Chondrocyte (in vitro differentiated cells): ENCODE results near the gene YTHDF1. TPM values are rescaled to one million over a fixed set of nuclear protein-coding genes. Genes with fewer than 3 reads are reported as not detected.

Experiments
- DNase-seq: peaks from one replicate; pipeline ENCODE4 v3.0.0; 2021; ENCODE audit warnings: mixed read lengths, low spot score
- H3K27ac Mint-ChIP-seq: one replicate; pipeline ENCODE4 v1.8.0; 2021; ENCODE audit warnings: mild to moderate bottlenecking, moderate library complexity, mixed read lengths; ENCODE audit not compliant: unreplicated experiment
- H3K27me3 Mint-ChIP-seq: 2 replicates; pipeline ENCODE4 v1.8.0; 2021; ENCODE audit warnings: low read depth, mixed read lengths
- H3K36me3 Mint-ChIP-seq: 2 replicates; pipeline ENCODE4 v1.8.0; 2021; ENCODE audit warnings: low read depth, mixed read lengths
- H3K4me1 Mint-ChIP-seq: 2 replicates; pipeline ENCODE4 v1.8.0; 2021; ENCODE audit warnings: low read depth, mild to moderate bottlenecking, mixed read lengths
- H3K4me3 Mint-ChIP-seq: one replicate; pipeline ENCODE4 v1.8.0; 2021; ENCODE audit warnings: mild to moderate bottlenecking, moderate library complexity, mixed read lengths; ENCODE audit not compliant: unreplicated experiment
- H3K9me3 Mint-ChIP-seq: 2 replicates; pipeline ENCODE4 v1.8.0; 2021; ENCODE audit warnings: low read depth, mixed read lengths
- CTCF ChIP-seq: fragments of 200-600 bp; sonication (generic); IDR thresholded peaks from 2 replicates; pipeline ENCODE4 v1.5.0; 2021; ENCODE audit warnings: antibody characterized with exemption, mild to moderate bottlenecking, moderate library complexity
- total RNA-seq: library from RNA; stranded (reverse); gene quantifications from 3 replicates; pipeline ENCODE4 v1.2.1, GENCODE V29; 2021

YTHDF1 gene
- total RNA-seq, 1 donor from 2014 or later = 39.1 TPM

GRCh38 chr20:63165356-63166192 is 50.4 kb downstream of the YTHDF1 start:
- H3K27ac Mint-ChIP-seq = no peak overlapping the region
- no peaks in the 10 kb centered on the region for H3K36me3 Mint-ChIP-seq
- no peak overlapping the region for H3K4me3 Mint-ChIP-seq
- DNase-seq = peak; percentile 84
- peaks cover 41% of the 10 kb centered on the region for H3K27me3 Mint-ChIP-seq
- H3K4me1 Mint-ChIP-seq = no peaks in the 10 kb centered on the region
- no peak for TF ChIP-seq CTCF
- no peaks in the 10 kb centered on the region for H3K9me3 Mint-ChIP-seq

GRCh38 chr20:63164484-63165355 is 51.2 kb downstream of the YTHDF1 start:
- Mint-ChIP-seq H3K27me3 (peaks cover 34% of the 10 kb centered on the region), H3K36me3 (no peaks in the 10 kb centered on the region), H3K4me3 (no peak overlapping the region), H3K9me3 (no peaks in the 10 kb centered on the region), H3K4me1 (no peaks in the 10 kb centered on the region), H3K27ac (no peak overlapping the region)
- DNase-seq = peak; percentile 77
- no peak for TF ChIP-seq CTCF

- Mint-ChIP-seq H3K4me1 (no peaks in the 10 kb centered on the region), H3K4me3 (no peak overlapping the region), H3K27me3 (peaks cover 30% of the 10 kb centered on the region), H3K36me3 (no peaks in the 10 kb centered on the region), H3K9me3 (no peaks in the 10 kb centered on the region), H3K27ac (no peak overlapping the region)
- no peak for TF ChIP-seq CTCF
- peak; percentile 44 for DNase-seq
Observed at GRCh38 chr20:63163596-63164483, 52.1 kb downstream of the YTHDF1 start.

- H3K27me3 Mint-ChIP-seq = peaks cover 31% of the 10 kb centered on the region
- no peaks in the 10 kb centered on the region for H3K9me3 Mint-ChIP-seq
- no peaks in the 10 kb centered on the region for H3K4me1 Mint-ChIP-seq
- DNase-seq = peak; percentile 72
- no peak for TF ChIP-seq CTCF
- H3K27ac Mint-ChIP-seq = no peak overlapping the region
- no peaks in the 10 kb centered on the region for H3K36me3 Mint-ChIP-seq
- no peak overlapping the region for H3K4me3 Mint-ChIP-seq
Observed at GRCh38 chr20:63163171-63163570, 52.8 kb downstream of the YTHDF1 start.
